Smooth muscle cell (in vitro differentiated cells): ENCODE measurements around the gene SEMA3B. TPM values are rescaled to one million over a fixed set of nuclear protein-coding genes. Genes with fewer than 3 reads are reported as not detected.

Experiments
- DNase-seq: peaks from one replicate; lab custom pipeline; 2025; ENCODE audit not compliant: unreplicated experiment; lab: John Stamatoyannopoulos, UW
- H2AFZ ChIP-seq: fragments of 200-600 bp; sonication (generic); 2 replicates; pipeline ENCODE4 v1.6.0; 2016; ENCODE audit warnings: antibody characterized with exemption, low read depth, mild to moderate bottlenecking
- H3F3A ChIP-seq: fragments of 200-600 bp; sonication (generic); 2 replicates; pipeline ENCODE4 v1.6.0; 2017; ENCODE audit warnings: antibody characterized with exemption, low read depth
- H3K27ac ChIP-seq: fragments of 200-600 bp; sonication (generic); 2 replicates; pipeline ENCODE4 v1.5.1; 2016; ENCODE audit warnings: low read depth, mild to moderate bottlenecking
- H3K27me3 ChIP-seq: fragments of 200-600 bp; sonication (generic); 2 replicates; pipeline ENCODE4 v1.6.1; 2016; ENCODE audit warnings: low read depth, mild to moderate bottlenecking
- H3K36me3 ChIP-seq: fragments of 200-600 bp; sonication (generic); 2 replicates; pipeline ENCODE4 v1.5.1; 2016; ENCODE audit warnings: low read depth
- H3K4me1 ChIP-seq: fragments of 200-600 bp; sonication (generic); 2 replicates; pipeline ENCODE4 v1.5.1; 2016; ENCODE audit warnings: low read depth
- H3K4me2 ChIP-seq: fragments of 200-600 bp; sonication (generic); 2 replicates; pipeline ENCODE4 v1.6.0; 2016; ENCODE audit warnings: mild to moderate bottlenecking
- H3K4me3 ChIP-seq: fragments of 200-600 bp; sonication (generic); 2 replicates; pipeline ENCODE4 v1.5.1; 2016; ENCODE audit warnings: mild to moderate bottlenecking
- H3K79me2 ChIP-seq: fragments of 200-600 bp; sonication (generic); 2 replicates; pipeline ENCODE4 v1.6.0; 2016; ENCODE audit warnings: low read depth, mild to moderate bottlenecking
- H3K9ac ChIP-seq: fragments of 200-600 bp; sonication (generic); 2 replicates; pipeline ENCODE4 v1.6.0; 2016; ENCODE audit warnings: low read depth
- H3K9me3 ChIP-seq: fragments of 200-600 bp; sonication (generic); replicated peaks from 2 replicates; pipeline ENCODE4 v1.5.1; 2016; ENCODE audit warnings: low read depth
- H4K20me1 ChIP-seq: fragments of 200-600 bp; sonication (generic); 2 replicates; pipeline ENCODE4 v1.6.0; 2016; ENCODE audit warnings: low read depth
- WGBS: methylation state at CpG from one replicate; pipeline ENCODE4 v1.1.7; 2016; ENCODE audit warnings: low lambda C conversion rate; 5-methylcytosine and 5-hydroxymethylcytosine counted together
- polyA plus RNA-seq: library from polyadenylated mRNA; unstranded; fragments of >200 nt; fragmentation: Nextera tagmentation; extraction: Ambion mirVana; gene quantifications from 2 replicates; pipeline ENCODE4 v1.2.1, GENCODE V29; 2016
- total RNA-seq: library from RNA; depleted of rRNA; stranded (reverse); fragments of >200 nt; gene quantifications from 2 replicates; pipeline ENCODE4 v1.2.3, GENCODE V29; 2014
- TF ChIP-seq, protein P1 (sequence below): fragments of 200-600 bp; sonication (generic); IDR thresholded peaks from 2 replicates; pipeline ENCODE4 v1.5.1; 2017; ENCODE audit warnings: borderline replicate concordance, mild to moderate bottlenecking, antibody characterized with exemption; ENCODE audit not compliant: insufficient read depth, poor library complexity, severe bottlenecking

SEMA3B gene
- total and polyA plus RNA-seq, 2 experiments from 2014 or later: 26.3 to 48.3 TPM

DNA sequence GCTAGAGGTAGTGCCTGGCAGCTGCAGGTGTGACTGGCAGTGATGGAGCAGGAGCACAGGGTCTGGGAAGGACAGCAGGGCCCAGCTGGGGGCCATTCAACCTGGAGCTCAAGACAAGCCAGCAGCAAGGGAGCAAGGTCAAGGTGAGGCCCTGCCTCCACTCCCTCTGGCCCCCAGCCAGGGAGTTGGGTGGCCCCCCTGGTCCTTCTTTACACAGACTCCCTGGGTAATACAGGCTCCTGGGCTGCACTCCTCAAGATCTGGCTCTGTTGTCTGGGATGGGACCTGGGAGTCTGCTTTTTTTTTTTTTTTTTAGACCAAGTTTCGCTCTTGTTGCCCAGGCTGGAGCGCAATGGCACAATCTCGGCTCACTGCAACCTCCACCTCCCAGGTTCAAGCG, 18.4 kb upstream of the SEMA3B start:
- Histone ChIP-seq H4K20me1 (peaks cover 86% of the 10 kb centered on the region), H3K4me1 (peaks cover 18% of the 10 kb centered on the region)

DNA sequence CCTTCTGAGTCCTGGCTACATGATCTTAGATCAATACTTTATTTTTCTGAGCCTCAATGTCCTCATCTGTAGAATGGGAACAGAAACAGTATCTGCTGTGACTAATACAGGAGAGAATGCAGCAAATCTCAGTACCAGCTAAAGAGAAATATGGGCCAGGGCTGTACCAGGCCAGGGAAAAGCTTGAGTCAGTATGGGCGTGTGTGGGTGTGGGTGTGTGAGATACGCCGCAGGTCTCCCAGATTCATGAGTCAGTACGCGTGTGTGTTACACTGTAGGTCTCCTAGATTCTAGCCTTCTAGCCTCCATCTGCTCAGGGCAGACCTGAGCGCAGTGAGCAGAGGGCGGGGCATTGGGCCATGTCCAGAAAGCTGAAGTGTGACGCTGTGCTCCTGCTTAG, 17.7 kb upstream of the SEMA3B start:
- H3F3A ChIP-seq: no peaks in the 10 kb centered on the region
- H2AFZ ChIP-seq: no peak overlapping the region
- H3K9me3 ChIP-seq: no peaks in the 10 kb centered on the region
- H3K79me2 ChIP-seq: peaks cover 72% of the 10 kb centered on the region
- no peaks in the 10 kb centered on the region for H3K27me3 ChIP-seq
- H3K27ac ChIP-seq: peak overlapping the region; percentile 12
- peaks cover 91% of the 10 kb centered on the region for H4K20me1 ChIP-seq
- no peak overlapping the region for H3K4me3 ChIP-seq
- TF ChIP-seq, protein P1, sequence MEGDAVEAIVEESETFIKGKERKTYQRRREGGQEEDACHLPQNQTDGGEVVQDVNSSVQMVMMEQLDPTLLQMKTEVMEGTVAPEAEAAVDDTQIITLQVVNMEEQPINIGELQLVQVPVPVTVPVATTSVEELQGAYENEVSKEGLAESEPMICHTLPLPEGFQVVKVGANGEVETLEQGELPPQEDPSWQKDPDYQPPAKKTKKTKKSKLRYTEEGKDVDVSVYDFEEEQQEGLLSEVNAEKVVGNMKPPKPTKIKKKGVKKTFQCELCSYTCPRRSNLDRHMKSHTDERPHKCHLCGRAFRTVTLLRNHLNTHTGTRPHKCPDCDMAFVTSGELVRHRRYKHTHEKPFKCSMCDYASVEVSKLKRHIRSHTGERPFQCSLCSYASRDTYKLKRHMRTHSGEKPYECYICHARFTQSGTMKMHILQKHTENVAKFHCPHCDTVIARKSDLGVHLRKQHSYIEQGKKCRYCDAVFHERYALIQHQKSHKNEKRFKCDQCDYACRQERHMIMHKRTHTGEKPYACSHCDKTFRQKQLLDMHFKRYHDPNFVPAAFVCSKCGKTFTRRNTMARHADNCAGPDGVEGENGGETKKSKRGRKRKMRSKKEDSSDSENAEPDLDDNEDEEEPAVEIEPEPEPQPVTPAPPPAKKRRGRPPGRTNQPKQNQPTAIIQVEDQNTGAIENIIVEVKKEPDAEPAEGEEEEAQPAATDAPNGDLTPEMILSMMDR: no peak
- H3K9ac ChIP-seq: no peak overlapping the region
- no peaks in the 10 kb centered on the region for H3K36me3 ChIP-seq
- DNase-seq: no peak
- peaks cover 12% of the 10 kb centered on the region for H3K4me1 ChIP-seq
- WGBS: 63% methylated on average over 8 of the region's 8 CpGs
- no peak overlapping the region for H3K4me2 ChIP-seq

More for the DNA sequence above, 18.4 kb upstream of the SEMA3B start:
- no peak overlapping the region for H3K4me2 ChIP-seq
- no peak overlapping the region for H2AFZ ChIP-seq
- no peaks in the 10 kb centered on the region for H3K36me3 ChIP-seq
- peaks cover under 1% of the 10 kb centered on the region for H3F3A ChIP-seq
- no peak overlapping the region for H3K27ac ChIP-seq
- H3K9ac ChIP-seq: no peak overlapping the region
- TF ChIP-seq, protein P1: no peak
- no peak overlapping the region for H3K4me3 ChIP-seq
- WGBS: 100% methylated on average over 4 of the region's 4 CpGs
- peaks cover 78% of the 10 kb centered on the region for H3K79me2 ChIP-seq
- no peaks in the 10 kb centered on the region for H3K27me3 ChIP-seq
- no peak for DNase-seq
- H3K9me3 ChIP-seq: no peaks in the 10 kb centered on the region

DNA sequence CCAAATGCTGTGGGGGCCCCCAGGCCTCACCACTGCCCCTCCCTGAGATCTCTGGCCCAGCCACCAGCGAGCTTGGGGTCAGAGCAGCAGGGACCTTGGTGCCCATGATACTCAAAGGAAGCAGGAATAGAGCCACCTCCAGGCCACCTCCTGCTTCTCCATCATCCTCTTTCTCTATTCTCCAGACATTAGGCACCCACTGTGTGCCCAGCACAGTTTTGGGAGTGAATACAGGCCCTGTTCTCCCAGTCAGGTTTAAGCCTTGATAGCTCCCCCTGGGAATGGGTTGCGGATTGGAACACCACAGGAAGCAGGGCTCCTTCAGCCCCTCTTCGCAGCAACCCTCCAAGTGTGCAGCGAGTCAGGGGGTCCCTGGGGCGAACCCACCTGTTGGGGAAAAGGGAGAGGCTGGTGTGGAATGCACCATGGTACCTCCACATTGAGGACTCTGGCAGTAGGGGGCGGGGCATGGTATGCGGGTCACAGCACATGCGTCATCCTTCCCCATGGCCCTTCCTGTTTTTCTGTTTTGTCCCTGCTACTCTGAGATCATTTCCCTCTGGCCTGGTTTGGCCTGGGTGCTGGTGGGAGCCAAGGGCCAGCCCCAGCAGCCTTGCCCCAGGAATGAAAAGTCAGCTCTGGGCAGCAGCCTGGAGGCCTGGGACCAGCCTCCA, 14.2 kb upstream of the SEMA3B start:
- peaks cover 43% of the 10 kb centered on the region for H3K79me2 ChIP-seq
- H4K20me1 ChIP-seq: peaks cover 66% of the 10 kb centered on the region
- peak overlapping the region; percentile 15 for H3K27ac ChIP-seq
- H2AFZ ChIP-seq: no peak overlapping the region
- TF ChIP-seq, protein P1: no peak
- no peak overlapping the region for H3K4me2 ChIP-seq
- peaks cover 16% of the 10 kb centered on the region for H3F3A ChIP-seq
- H3K27me3 ChIP-seq: no peaks in the 10 kb centered on the region
- H3K4me1 ChIP-seq: no peaks in the 10 kb centered on the region
- DNase-seq: no peak
- no peak overlapping the region for H3K9ac ChIP-seq
- H3K4me3 ChIP-seq: no peak overlapping the region
- no peaks in the 10 kb centered on the region for H3K9me3 ChIP-seq
- no peaks in the 10 kb centered on the region for H3K36me3 ChIP-seq
- 93% methylated on average over 8 of the region's 8 CpGs for WGBS

GRCh38 chr3:50255251-50255615, 13.7 kb upstream of the SEMA3B start:
- Histone ChIP-seq H3K27ac (peak overlapping the region; percentile 15), H4K20me1 (peaks cover 61% of the 10 kb centered on the region), H3F3A (peaks cover 16% of the 10 kb centered on the region), H3K36me3 (no peaks in the 10 kb centered on the region), H3K4me3 (no peak overlapping the region), H3K9me3 (no peaks in the 10 kb centered on the region), H3K4me2 (no peak overlapping the region), H3K79me2 (peaks cover 38% of the 10 kb centered on the region), H2AFZ (no peak overlapping the region), H3K27me3 (no peaks in the 10 kb centered on the region), H3K4me1 (peaks cover under 1% of the 10 kb centered on the region), H3K9ac (no peak overlapping the region)
- no peak for DNase-seq
- TF ChIP-seq, protein P1: no peak
- 95% methylated on average over 9 of the region's 9 CpGs for WGBS
